Activated CD8-positive, alpha-beta memory T cell treated with anti-CD3 and anti-CD28 coated beads for 36 hours (primary cell): ENCODE results near the gene TSEN54. TPM values are rescaled to one million over a fixed set of nuclear protein-coding genes. Genes with fewer than 3 reads are reported as not detected.

Experiments used
- CTCF ChIA-PET: fragments of 350-600 bp; sonication (Branson Sonifier 250); formaldehyde crosslinking; loops from one replicate; lab custom pipeline; 2021; ENCODE audit warnings: antibody characterized with exemption; lab: Charles Lee
- POLR2A ChIA-PET: fragments of 350-600 bp; sonication (Branson Sonifier 250); formaldehyde crosslinking; loops from one replicate; lab custom pipeline; 2021; ENCODE audit warnings: antibody characterized with exemption; lab: Charles Lee
- total RNA-seq, 2 experiments: library from RNA; stranded (reverse); gene quantifications; one replicate each; pipeline ENCODE4 v1.2.3, GENCODE V29; 2021

TSEN54 gene
- total RNA-seq, 2 experiments from 2014 or later, result 55.3 to 55.5 TPM

- POLR2A ChIA-PET, result no interaction called here
- CTCF ChIA-PET, result interaction anchor here (1.0 kb wide), 1 partner anchor 264 kb away, joined by 3 read pairs; no protein-coding TSS in a partner anchor
Measured at GRCh38 chr17:75486151-75486550, 30.2 kb upstream of the TSEN54 start.

DNA sequence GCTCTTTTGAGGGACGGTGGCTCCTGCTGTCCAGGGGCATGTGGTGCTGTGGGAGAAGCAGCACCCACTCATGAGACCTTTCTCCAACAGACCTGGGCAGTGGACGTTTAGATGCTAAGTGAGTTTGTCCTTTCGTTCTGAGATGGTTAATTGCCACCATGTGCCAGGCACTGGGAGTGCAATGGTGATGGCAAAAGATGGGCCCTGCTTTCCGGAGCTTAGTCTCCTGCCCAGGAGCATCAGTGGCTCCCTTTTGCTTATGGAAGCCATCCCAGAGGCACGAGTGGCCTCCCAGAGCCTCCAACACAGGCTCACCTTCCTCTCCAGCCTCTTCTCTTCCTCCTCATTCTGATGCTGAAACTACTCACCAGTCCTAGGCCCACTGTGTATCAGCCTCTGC, 29.4 kb upstream of the TSEN54 start:
- POLR2A ChIA-PET, result interaction anchor here (1.2 kb wide), 1 partner anchor 31 kb away, joined by 5 read pairs; the partner anchor contains the start of gene TMEM94
- CTCF ChIA-PET, result interaction anchor here (1.0 to 1.4 kb wide), 2 partner anchors 59 to 263 kb away, joined by 3 read pairs; no protein-coding TSS in a partner anchor

DNA sequence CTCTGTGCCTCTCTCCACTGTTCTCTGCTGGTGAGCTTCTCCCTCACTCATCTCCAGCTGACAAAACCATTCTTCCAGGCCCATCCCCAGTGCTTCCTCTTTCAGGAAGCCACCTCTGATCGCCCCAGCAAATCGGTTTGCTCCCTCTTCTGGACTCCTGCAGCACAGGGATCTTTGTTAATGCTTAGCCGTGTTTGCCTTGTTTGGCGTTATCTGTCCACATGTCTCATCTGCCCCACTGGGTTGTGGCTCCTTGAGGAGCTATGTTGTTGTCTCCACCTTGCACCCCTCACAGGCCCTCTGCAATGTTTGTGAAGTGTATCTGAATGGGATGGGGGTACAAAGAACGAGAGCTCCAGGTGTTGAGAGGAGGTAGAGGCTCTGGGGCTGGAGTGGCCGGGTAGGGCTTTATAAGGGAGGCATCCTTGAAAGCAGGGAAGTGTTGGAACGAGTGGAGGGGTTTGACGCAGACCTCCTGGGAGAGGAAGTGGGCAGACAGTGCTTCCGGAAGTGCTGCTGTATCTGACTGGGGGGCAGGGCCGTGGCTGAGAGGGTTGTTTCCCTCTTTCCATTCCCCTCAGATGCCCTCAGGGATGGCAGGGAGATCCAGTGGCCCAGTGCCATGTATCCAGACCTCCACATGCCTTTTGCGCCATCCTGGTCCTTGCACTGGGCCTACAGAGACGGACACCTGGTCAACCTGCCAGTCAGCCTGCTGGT, 28.8 kb upstream of the TSEN54 start:
- ChIA-PET POLR2A (interaction anchor here (1.2 kb wide), 1 partner anchor 31 kb away, joined by 5 read pairs; the partner anchor contains the start of gene TMEM94), CTCF (interaction anchor here (1.0 to 1.4 kb wide), 3 partner anchors 32 to 262 kb away, joined by 3 read pairs; partner anchors contain the start of gene TMEM94)

DNA sequence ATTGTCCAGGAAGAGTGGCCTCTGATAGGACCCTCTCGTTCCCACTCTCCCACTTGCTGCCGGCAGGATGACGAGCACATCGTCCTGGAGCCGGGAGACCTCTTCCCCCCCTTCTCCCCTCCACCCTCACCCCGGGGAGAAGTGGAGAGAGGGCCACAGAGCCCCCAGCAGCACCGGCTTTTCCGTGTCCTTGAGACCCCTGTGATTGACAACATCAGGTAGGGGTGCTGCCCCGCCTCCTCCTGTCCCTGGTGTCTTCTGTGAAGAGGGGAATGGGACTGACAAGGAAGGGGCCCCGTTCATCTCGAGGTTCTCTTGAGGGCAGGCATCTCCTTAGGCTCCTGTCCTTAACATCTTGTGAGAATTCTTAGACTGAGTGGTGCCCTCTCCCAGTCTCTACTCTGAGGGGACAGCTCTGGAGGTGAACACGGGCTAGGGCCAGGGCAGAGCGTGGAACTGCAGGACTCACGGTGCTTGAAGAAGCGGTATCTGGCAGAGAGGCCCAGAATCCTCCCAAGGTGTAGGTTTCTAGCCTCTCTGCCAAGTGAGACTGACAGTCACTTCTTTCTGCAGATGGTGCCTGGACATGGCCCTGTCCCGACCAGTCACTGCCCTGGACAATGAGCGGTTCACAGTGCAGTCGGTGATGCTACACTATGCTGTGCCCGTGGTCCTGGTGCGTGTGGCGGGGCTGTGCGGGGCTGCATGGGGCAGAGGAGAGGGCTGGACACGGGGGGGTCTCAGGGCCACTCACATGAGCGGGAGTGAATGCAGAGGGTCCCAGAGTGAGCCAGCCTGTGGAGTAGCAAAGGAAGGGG, 27.4 kb upstream of the TSEN54 start:
- CTCF ChIA-PET, result no interaction called here
- POLR2A ChIA-PET, result no interaction called here

- POLR2A ChIA-PET, result no interaction called here
- CTCF ChIA-PET, result interaction anchor here (1.1 kb wide), 1 partner anchor 9 kb away, joined by 4 read pairs; no protein-coding TSS in a partner anchor
Measured at GRCh38 chr17:75489511-75489955, 26.8 kb upstream of the TSEN54 start.

DNA sequence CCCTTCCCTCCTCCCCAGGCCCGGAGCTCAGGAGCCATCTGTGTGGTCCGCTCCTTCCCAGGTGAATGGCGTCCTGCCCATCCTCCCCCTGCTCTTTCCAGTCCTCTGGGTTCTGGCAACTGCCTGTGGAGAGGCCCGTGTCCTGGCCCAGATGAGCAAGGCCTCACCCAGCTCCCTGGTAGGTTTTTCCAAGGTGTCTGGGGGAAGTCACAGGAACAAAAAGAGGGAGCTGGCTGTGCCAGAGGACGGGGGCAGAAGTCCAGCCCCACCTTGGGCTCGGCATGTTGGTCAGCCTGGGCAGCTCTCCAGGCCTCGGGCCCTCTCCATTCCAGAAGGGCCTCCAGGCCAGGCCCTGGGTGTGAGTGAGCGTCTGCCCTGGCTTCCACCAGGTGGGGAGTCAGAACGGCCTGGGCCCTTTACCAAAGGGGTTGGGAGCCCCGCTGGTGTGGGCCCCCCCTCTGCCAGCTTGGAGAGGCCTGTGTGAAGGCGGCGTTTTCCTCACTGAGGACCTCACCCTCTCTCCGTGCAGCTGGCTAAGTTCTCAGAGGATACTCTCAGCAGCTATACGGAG, 26.1 kb upstream of the TSEN54 start:
- POLR2A ChIA-PET, result no interaction called here
- CTCF ChIA-PET, result interaction anchor here (0.9 to 1.1 kb wide), 2 partner anchors 9 to 142 kb away, joined by 4 read pairs; no protein-coding TSS in a partner anchor

GRCh38 chr17:75490953-75491649, 25.2 kb upstream of the TSEN54 start:
- CTCF ChIA-PET, result no interaction called here
- POLR2A ChIA-PET, result no interaction called here

DNA sequence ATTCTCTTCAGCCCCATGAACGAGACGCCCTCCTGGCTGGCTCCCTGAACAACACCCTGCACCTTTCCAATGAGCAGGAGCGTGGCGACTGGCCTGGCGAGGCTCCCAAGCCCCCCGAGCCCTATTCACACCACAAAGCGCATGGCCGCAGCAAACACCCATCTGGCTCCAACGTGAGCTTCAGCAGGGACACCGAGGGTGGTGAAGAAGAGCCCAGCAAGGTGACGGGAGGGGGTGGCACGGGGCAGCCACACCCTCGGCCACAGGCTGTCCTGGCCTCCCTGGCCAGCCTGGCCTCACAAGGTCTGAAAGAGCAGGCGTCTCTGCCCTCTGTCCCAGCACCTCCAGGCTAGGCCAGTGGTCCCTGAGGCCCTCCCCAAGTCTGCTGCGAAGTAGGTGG, 24.6 kb upstream of the TSEN54 start:
- ChIA-PET POLR2A (no interaction called here), CTCF (no interaction called here)

DNA sequence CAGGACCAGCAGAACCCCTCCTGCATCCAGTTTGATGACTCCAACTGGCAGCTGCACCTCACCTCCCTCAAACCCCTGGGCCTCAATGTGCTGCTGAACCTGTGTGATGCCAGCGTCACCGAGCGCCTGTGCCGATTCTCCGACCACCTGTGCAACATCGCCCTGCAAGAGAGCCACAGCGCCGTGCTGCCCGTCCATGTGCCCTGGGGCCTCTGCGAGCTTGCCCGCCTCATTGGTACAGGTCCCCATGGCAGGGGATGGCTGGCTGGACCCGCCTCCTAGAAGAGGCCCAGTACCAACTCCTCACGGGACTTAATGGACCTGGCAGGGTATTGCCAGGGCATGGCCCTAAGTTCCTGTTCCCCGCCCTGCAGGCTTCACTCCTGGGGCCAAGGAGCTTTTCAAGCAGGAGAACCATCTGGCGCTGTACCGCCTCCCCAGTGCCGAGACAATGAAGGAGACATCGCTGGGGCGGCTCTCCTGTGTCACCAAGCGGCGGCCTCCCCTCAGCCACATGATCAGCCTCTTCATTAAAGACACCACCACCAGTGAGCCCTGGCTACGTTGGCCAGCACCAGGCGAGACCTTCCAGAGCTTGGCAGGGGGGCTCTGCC, 23.7 kb upstream of the TSEN54 start:
- POLR2A ChIA-PET, result no interaction called here
- CTCF ChIA-PET, result no interaction called here

DNA sequence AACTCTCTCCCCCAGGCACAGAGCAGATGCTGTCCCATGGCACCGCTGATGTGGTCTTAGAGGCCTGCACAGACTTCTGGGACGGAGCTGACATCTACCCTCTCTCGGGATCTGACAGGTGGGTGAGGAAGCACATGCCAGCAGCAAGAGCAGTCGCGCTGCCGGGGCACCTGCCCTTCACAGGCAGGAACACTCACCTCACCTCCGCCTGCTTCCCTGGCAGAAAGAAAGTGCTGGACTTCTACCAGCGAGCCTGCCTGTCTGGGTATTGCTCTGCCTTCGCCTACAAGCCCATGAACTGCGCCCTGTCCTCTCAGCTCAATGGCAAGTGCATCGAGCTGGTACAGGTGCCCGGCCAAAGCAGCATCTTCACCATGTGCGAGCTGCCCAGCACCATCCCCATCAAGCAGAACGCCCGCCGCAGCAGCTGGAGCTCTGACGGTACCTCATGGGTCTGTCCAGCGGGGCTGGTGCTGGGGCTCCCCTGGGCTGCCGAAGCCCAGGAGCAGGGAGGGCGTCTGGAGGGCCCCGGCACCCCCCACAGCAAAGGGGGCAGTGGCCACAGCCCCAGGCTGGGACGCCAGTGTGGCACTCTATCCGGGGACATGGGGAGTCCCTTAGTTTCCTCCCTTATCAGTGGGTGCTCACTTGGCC, 22.7 kb upstream of the TSEN54 start:
- POLR2A ChIA-PET, result no interaction called here
- CTCF ChIA-PET, result interaction anchor here (1.4 kb wide), 1 partner anchor 23 kb away, joined by 3 read pairs; the partner anchor contains the start of gene TSEN54

GRCh38 chr17:75494326-75494877, 21.9 kb upstream of the TSEN54 start:
- CTCF ChIA-PET, result interaction anchor here (0.6 to 1.4 kb wide), 2 partner anchors 22 to 163 kb away, joined by 3 to 4 read pairs; partner anchors contain the start of gene TSEN54

GRCh38 chr17:75496005-75496404, 20.3 kb upstream of the TSEN54 start:
- ChIA-PET CTCF (no interaction called here), POLR2A (no interaction called here)

More at GRCh38 chr17:75494326-75494877, 21.9 kb upstream of the TSEN54 start:
- POLR2A ChIA-PET, result no interaction called here

- POLR2A ChIA-PET, result no interaction called here
- CTCF ChIA-PET, result interaction anchor here (0.6 to 1.2 kb wide), 2 partner anchors 8 to 313 kb away, joined by 4 read pairs; no protein-coding TSS in a partner anchor
Measured at GRCh38 chr17:75498039-75498725, 18.1 kb upstream of the TSEN54 start.

- ChIA-PET POLR2A (no interaction called here), CTCF (interaction anchor here (0.6 to 1.2 kb wide), 2 partner anchors 9 to 314 kb away, joined by 4 read pairs; no protein-coding TSS in a partner anchor)
Measured at GRCh38 chr17:75498726-75499213, 17.6 kb upstream of the TSEN54 start.

- ChIA-PET POLR2A (no interaction called here), CTCF (interaction anchor here (1.2 kb wide), 1 partner anchor 10 kb away, joined by 4 read pairs; no protein-coding TSS in a partner anchor)
Measured at GRCh38 chr17:75499313-75500022, 16.9 kb upstream of the TSEN54 start.
